Vagina (tissue), 2 donors: ENCODE measurements around the gene AADAT. TPM values are rescaled to one million over a fixed set of nuclear protein-coding genes. Genes with fewer than 3 reads are reported as not detected.

Experiments used
- DNase-seq, 2 donors: peaks; one replicate each; pipeline ENCODE4 v3.0.0-alpha.2; 2017; ENCODE audit errors: extremely low spot score in 2 of 2
- H3K27ac ChIP-seq: fragments of 200-600 bp; sonication (generic); one replicate; pipeline ENCODE4 v1.5.1; 2019
- H3K27me3 ChIP-seq: fragments of 200-600 bp; sonication (generic); one replicate; pipeline ENCODE4 v1.5.1; 2019
- H3K36me3 ChIP-seq, 2 donors: fragments of 200-600 bp; sonication (generic); one replicate each; pipeline ENCODE4 v1.5.1; 2017 to 2019
- H3K4me1 ChIP-seq: fragments of 200-600 bp; sonication (generic); one replicate; pipeline ENCODE4 v1.5.1; 2019
- H3K4me3 ChIP-seq, 2 donors: fragments of 200-600 bp; sonication (generic); 1 replicate in 1 of 2; 2 replicates in 1 of 2; pipeline ENCODE4 v1.5.1; 2016 to 2019
- H3K9me3 ChIP-seq: fragments of 200-600 bp; sonication (generic); one replicate; pipeline ENCODE4 v1.5.1; 2019
- CTCF ChIP-seq, 3 experiments: fragments of 450-650 bp in 2 of 3; fragments of 200-600 bp in 1 of 3; sonication (generic) in 1 of 3; IDR thresholded peaks; one replicate each; pipeline ENCODE4 v1.5.1; 2017 to 2019; ENCODE audit warnings: antibody characterized with exemption in 3 of 3, mild to moderate bottlenecking in 2 of 3, moderate library complexity in 2 of 3
- POLR2A ChIP-seq, 2 donors: fragments of 450-650 bp; IDR thresholded peaks; one replicate each; pipeline ENCODE4 v1.6.1; 2017; ENCODE audit warnings: antibody characterized with exemption in 2 of 2, mild to moderate bottlenecking in 2 of 2, moderate library complexity in 2 of 2
- POLR2AphosphoS5 ChIP-seq, 2 donors: sonication (generic); formaldehyde crosslinking; IDR thresholded peaks; one replicate each; pipeline ENCODE4 v1.9.0; 2017; ENCODE audit warnings: antibody characterized with exemption in 2 of 2, mild to moderate bottlenecking in 2 of 2, low read depth in 1 of 2; ENCODE audit not compliant: insufficient read depth in 1 of 2
- intact Hi-C: fragments of 100-400 bp; cut with DNase I; formaldehyde crosslinking; loops from one replicate; pipeline ENCODE4 v1.15.1; 2023
- total RNA-seq: library from RNA; depleted of rRNA; stranded (reverse); fragments of >200 nt; gene quantifications from one replicate; pipeline ENCODE4 v1.2.3, GENCODE V29; 2016

The AADAT gene
- total RNA-seq, 1 donor from 2014 or later = 3.7 TPM

- H3K27ac ChIP-seq = peak overlapping the region; percentile 40
- H3K4me3 ChIP-seq = peak overlapping the region; percentile 53 to 69
- no peaks in the 10 kb centered on the region for H3K9me3 ChIP-seq
- intact Hi-C loops = no loop called here
- no peak for DNase-seq
- no peak for TF ChIP-seq POLR2AphosphoS5 (IDR thresholded peaks at IDR 0.05; ENCODE audit: insufficient read depth in 1 of 2, low read depth in 1 of 2)
- no peak for TF ChIP-seq POLR2A (IDR thresholded peaks at IDR 0.05)
- H3K36me3 ChIP-seq = no peaks in the 10 kb centered on the region
- no peaks in the 10 kb centered on the region for H3K27me3 ChIP-seq
- peaks cover 10% of the 10 kb centered on the region for H3K4me1 ChIP-seq
Measured at GRCh38 chr4:170089274-170089667, 485 bp downstream of the AADAT start.

GRCh38 chr4:170088716-170089115, 1.0 kb downstream of the AADAT start:
- no peak overlapping the region for H3K27ac ChIP-seq
- H3K4me3 ChIP-seq = peak overlapping the region; percentile 53 to 69

GRCh38 chr4:170087163-170087700, 2.5 kb downstream of the AADAT start:
- no peak for DNase-seq
- H3K4me1 ChIP-seq = peaks cover 10% of the 10 kb centered on the region
- no peaks in the 10 kb centered on the region for H3K9me3 ChIP-seq
- TF ChIP-seq POLR2AphosphoS5 (IDR thresholded peaks at IDR 0.05; ENCODE audit: insufficient read depth in 1 of 2, low read depth in 1 of 2) = no peak
- TF ChIP-seq CTCF (IDR thresholded peaks at IDR 0.05) = no peak
- TF ChIP-seq POLR2A (IDR thresholded peaks at IDR 0.05) = no peak
- H3K27me3 ChIP-seq = no peaks in the 10 kb centered on the region
- H3K27ac ChIP-seq = no peak overlapping the region
- H3K4me3 ChIP-seq = no peak overlapping the region
- intact Hi-C loops = no loop called here
- H3K36me3 ChIP-seq = peaks cover 0 to under 1% of the 10 kb centered on the region in 2 donors

More at GRCh38 chr4:170088716-170089115, 1.0 kb downstream of the AADAT start:
- Histone ChIP-seq H3K9me3 (no peaks in the 10 kb centered on the region), H3K36me3 (no peaks in the 10 kb centered on the region), H3K4me1 (peaks cover 10% of the 10 kb centered on the region), H3K27me3 (no peaks in the 10 kb centered on the region)
- no peak for DNase-seq
- no peak for TF ChIP-seq POLR2AphosphoS5 (IDR thresholded peaks at IDR 0.05; ENCODE audit: insufficient read depth in 1 of 2, low read depth in 1 of 2)
- TF ChIP-seq POLR2A (IDR thresholded peaks at IDR 0.05) = no peak
- no peak for TF ChIP-seq CTCF (IDR thresholded peaks at IDR 0.05)
- intact Hi-C loops = no loop called here

- peaks cover 1% of the 10 kb centered on the region for H3K4me1 ChIP-seq
- no peak for DNase-seq
- intact Hi-C loops = no loop called here
- no peak overlapping the region for H3K27ac ChIP-seq
- no peaks in the 10 kb centered on the region for H3K9me3 ChIP-seq
- H3K27me3 ChIP-seq = no peaks in the 10 kb centered on the region
- H3K4me3 ChIP-seq = no peak overlapping the region
- TF ChIP-seq CTCF (IDR thresholded peaks at IDR 0.05) (no peak), POLR2A (IDR thresholded peaks at IDR 0.05) (no peak), POLR2AphosphoS5 (IDR thresholded peaks at IDR 0.05; ENCODE audit: insufficient read depth in 1 of 2, low read depth in 1 of 2) (no peak)
- peaks cover 0 to 5% of the 10 kb centered on the region in 2 donors for H3K36me3 ChIP-seq
Measured at GRCh38 chr4:170083541-170083940, 6.2 kb downstream of the AADAT start.

GRCh38 chr4:170080496-170080895, 9.3 kb downstream of the AADAT start:
- H3K27me3 ChIP-seq = no peaks in the 10 kb centered on the region
- no peaks in the 10 kb centered on the region for H3K4me1 ChIP-seq
- H3K27ac ChIP-seq = no peak overlapping the region
- H3K36me3 ChIP-seq = peaks cover 0 to 5% of the 10 kb centered on the region in 2 donors
- TF ChIP-seq POLR2AphosphoS5 (IDR thresholded peaks at IDR 0.05; ENCODE audit: insufficient read depth in 1 of 2, low read depth in 1 of 2) (no peak), POLR2A (IDR thresholded peaks at IDR 0.05) (no peak), CTCF (IDR thresholded peaks at IDR 0.05) (no peak)
- H3K4me3 ChIP-seq = no peak overlapping the region
- DNase-seq = no peak
- intact Hi-C loops = no loop called here
- H3K9me3 ChIP-seq = no peaks in the 10 kb centered on the region
